ENCODE results near the gene FAM47E.

FAM47E gene

DNA sequence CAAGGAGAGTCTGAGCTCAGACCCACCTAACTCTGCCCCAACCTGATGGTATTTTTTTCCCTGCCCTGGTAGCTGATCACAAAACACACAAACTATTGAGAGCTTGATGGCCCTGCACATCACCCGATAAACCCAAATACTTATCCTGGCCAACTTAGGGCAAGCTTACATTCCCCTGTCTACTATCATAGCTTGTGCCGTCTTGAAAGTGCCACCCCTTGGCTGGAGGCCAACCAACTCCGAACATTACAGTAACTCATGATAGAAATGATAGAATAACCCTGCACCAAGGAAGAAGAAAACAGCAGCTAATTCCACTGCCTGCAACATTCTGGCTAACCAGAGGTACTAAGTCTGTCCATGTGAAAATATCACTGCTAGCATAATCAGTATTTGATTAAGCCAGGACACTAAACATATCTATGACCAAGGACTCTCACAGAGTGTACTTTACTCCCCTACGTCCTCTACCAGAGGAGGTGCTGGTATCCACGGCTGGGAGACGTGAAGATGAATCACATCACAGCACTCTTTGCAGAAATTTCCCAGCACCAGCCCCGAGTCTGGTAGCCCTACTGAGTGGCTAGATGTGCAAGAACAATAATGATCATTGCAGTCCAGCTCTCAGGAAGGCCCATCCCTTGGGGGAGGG lies 63.9 kb downstream of the FAM47E start:
- H3K4me3 ChIP-seq (IDR thresholded peaks at IDR 0.05; ENCODE audit: insufficient read depth, low read depth, low read length) = no peak overlapping the region
- H2AFZ ChIP-seq (ENCODE audit: low read depth) = no peak overlapping the region
- H3K27me3 ChIP-seq (ENCODE audit: insufficient read depth, low read depth) = no peaks in the 10 kb centered on the region
- no peak overlapping the region for H3K27ac ChIP-seq
- H3K79me2 ChIP-seq (ENCODE audit: insufficient read depth, low read depth) = peaks cover 5% of the 10 kb centered on the region; the same call in 1 of the 2 replicates
- H3K4me2 ChIP-seq = no peak overlapping the region
- TF ChIP-seq, protein P1, sequence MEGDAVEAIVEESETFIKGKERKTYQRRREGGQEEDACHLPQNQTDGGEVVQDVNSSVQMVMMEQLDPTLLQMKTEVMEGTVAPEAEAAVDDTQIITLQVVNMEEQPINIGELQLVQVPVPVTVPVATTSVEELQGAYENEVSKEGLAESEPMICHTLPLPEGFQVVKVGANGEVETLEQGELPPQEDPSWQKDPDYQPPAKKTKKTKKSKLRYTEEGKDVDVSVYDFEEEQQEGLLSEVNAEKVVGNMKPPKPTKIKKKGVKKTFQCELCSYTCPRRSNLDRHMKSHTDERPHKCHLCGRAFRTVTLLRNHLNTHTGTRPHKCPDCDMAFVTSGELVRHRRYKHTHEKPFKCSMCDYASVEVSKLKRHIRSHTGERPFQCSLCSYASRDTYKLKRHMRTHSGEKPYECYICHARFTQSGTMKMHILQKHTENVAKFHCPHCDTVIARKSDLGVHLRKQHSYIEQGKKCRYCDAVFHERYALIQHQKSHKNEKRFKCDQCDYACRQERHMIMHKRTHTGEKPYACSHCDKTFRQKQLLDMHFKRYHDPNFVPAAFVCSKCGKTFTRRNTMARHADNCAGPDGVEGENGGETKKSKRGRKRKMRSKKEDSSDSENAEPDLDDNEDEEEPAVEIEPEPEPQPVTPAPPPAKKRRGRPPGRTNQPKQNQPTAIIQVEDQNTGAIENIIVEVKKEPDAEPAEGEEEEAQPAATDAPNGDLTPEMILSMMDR (conservative IDR thresholded peaks at IDR 0.05; ENCODE audit: low read depth, low read length) = no peak
- H4K20me1 ChIP-seq (ENCODE audit: insufficient read depth) = 0 out of 2 replicates have a peak, but pooled peaks cover 2% of the 10 kb centered on the region
- H3K9ac ChIP-seq = no peak overlapping the region
- H3K36me3 ChIP-seq (ENCODE audit: insufficient read depth) = peaks cover 2% of the 10 kb centered on the region; the same call in 1 of the 2 replicates
- H3K4me1 ChIP-seq (ENCODE audit: low read depth, poor library complexity, severe bottlenecking) = peaks cover 26% of the 10 kb centered on the region

DNA sequence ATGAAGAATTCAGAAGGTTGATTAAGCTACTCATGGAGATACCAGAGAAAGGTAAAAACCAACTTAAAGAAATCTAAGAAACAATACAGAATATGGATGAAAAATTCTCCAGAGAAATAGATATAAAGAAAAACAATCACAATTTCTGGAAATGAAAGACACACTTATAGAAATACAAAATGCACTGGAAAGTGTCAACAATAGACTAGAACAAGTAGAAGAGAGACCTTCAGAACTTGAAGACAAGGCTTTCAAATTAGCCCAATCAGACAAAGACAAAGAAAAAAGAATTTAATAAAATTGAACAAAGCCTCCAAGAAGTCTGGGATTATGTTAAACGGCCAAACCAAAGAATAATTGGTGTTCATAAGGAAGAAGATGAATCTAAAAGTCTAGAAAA lies 64.6 kb downstream of the FAM47E start:
- Histone ChIP-seq H2AFZ (ENCODE audit: low read depth) (no peak overlapping the region), H3K4me2 (no peak overlapping the region), H3K4me3 (IDR thresholded peaks at IDR 0.05; ENCODE audit: insufficient read depth, low read depth, low read length) (no peak overlapping the region), H3K4me1 (ENCODE audit: low read depth, poor library complexity, severe bottlenecking) (peaks cover 19% of the 10 kb centered on the region), H3K79me2 (ENCODE audit: insufficient read depth, low read depth) (no peaks in the 10 kb centered on the region), H3K36me3 (ENCODE audit: insufficient read depth) (no peaks in the 10 kb centered on the region), H3K27ac (no peak overlapping the region), H4K20me1 (ENCODE audit: insufficient read depth) (no peaks in the 10 kb centered on the region), H3K9ac (no peak overlapping the region), H3K27me3 (ENCODE audit: insufficient read depth, low read depth) (no peaks in the 10 kb centered on the region)
- TF ChIP-seq, protein P1 (conservative IDR thresholded peaks at IDR 0.05; ENCODE audit: low read depth, low read length) = no peak

DNA sequence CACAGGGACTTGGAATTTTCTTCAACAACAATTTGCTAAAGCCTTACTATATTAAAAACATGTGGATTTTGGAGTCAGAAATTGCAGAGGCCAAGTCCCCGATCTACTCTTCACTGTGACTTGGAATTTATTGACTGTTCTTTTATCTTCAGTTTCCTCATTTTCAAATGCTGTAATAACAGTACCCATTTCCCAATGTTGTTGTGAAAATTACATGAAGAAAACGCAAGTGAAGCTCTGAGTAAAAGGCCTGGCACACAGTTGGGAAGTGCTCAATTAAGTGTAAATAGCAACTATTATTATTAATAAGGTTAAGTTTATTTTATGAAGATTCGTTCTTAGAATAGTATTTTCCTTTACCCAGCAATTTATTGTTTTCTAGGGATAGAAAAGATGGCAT lies 70.7 kb downstream of the FAM47E start:
- Histone ChIP-seq H3K4me2 (no peak overlapping the region), H4K20me1 (ENCODE audit: insufficient read depth) (no peaks in the 10 kb centered on the region), H2AFZ (ENCODE audit: low read depth) (no peak overlapping the region), H3K9ac (no peak overlapping the region), H3K27me3 (ENCODE audit: insufficient read depth, low read depth) (no peaks in the 10 kb centered on the region), H3K4me3 (IDR thresholded peaks at IDR 0.05; ENCODE audit: insufficient read depth, low read depth, low read length) (no peak overlapping the region), H3K4me1 (ENCODE audit: low read depth, poor library complexity, severe bottlenecking) (no peaks in the 10 kb centered on the region), H3K79me2 (ENCODE audit: insufficient read depth, low read depth) (no peaks in the 10 kb centered on the region), H3K27ac (no peak overlapping the region), H3K36me3 (ENCODE audit: insufficient read depth) (no peaks in the 10 kb centered on the region)
- TF ChIP-seq, protein P1 (conservative IDR thresholded peaks at IDR 0.05; ENCODE audit: low read depth, low read length) = no peak

DNA sequence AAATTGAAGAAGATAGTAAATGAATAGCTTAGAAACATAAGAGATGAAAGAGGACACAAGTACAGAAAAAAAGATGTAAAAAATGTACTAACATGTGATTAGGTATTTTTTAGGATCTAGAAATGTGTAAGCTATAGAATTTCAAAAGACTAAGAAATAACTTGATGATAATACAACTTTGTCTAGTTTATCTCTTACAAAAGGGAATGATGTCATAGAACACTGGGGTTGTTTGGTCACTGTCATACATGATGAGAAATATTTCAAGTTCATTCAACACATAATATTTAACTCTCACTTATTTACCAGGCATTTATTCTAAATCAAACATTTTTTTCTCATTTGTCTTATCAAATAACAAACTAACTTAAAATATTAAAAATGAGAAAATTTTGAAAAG lies 73.6 kb downstream of the FAM47E start:
- no peaks in the 10 kb centered on the region for H3K27me3 ChIP-seq (ENCODE audit: insufficient read depth, low read depth)
- H3K4me1 ChIP-seq (ENCODE audit: low read depth, poor library complexity, severe bottlenecking) = no peaks in the 10 kb centered on the region
- H3K9ac ChIP-seq = no peak overlapping the region
- no peaks in the 10 kb centered on the region for H4K20me1 ChIP-seq (ENCODE audit: insufficient read depth)
- no peaks in the 10 kb centered on the region for H3K79me2 ChIP-seq (ENCODE audit: insufficient read depth, low read depth)
- no peak overlapping the region for H3K4me3 ChIP-seq (IDR thresholded peaks at IDR 0.05; ENCODE audit: insufficient read depth, low read depth, low read length)
- no peaks in the 10 kb centered on the region for H3K36me3 ChIP-seq (ENCODE audit: insufficient read depth)
- TF ChIP-seq, protein P1 (conservative IDR thresholded peaks at IDR 0.05; ENCODE audit: low read depth, low read length) = no peak
- no peak overlapping the region for H3K4me2 ChIP-seq
- H2AFZ ChIP-seq (ENCODE audit: low read depth) = no peak overlapping the region
- H3K27ac ChIP-seq = no peak overlapping the region

Measured in KMS-11 (cell line).